Endodermal cell (in vitro differentiated cells): ENCODE measurements around the gene PLXNA2. TPM values are rescaled to one million over a fixed set of nuclear protein-coding genes. Genes with fewer than 3 reads are reported as not detected.

Experiments used
- DNase-seq: peaks from one replicate; pipeline ENCODE4 v3.0.0-alpha.2; 2017
- H3K27ac ChIP-seq: 2 replicates; pipeline ENCODE4 v1.5.1; 2013; ENCODE audit warnings: mild to moderate bottlenecking, low read depth, low read length, moderate library complexity
- H3K27me3 ChIP-seq: 2 replicates; pipeline ENCODE4 v1.6.1; 2013; ENCODE audit warnings: mild to moderate bottlenecking, low read length, moderate library complexity; ENCODE audit not compliant: insufficient read depth, control insufficient read depth, poor library complexity, severe bottlenecking
- H3K36me3 ChIP-seq: 2 replicates; pipeline ENCODE4 v1.7.0; 2013; ENCODE audit warnings: mild to moderate bottlenecking, low read length, moderate library complexity; ENCODE audit not compliant: control insufficient read depth, insufficient read depth
- H3K4me1 ChIP-seq: one replicate; pipeline ENCODE4 v1.7.0; 2013; ENCODE audit warnings: low read length; ENCODE audit not compliant: control insufficient read depth, insufficient read depth
- H3K4me3 ChIP-seq: 2 replicates; pipeline ENCODE4 v1.5.1; 2013; ENCODE audit warnings: mild to moderate bottlenecking, low read length, moderate library complexity
- H3K9ac ChIP-seq: 2 replicates; pipeline ENCODE4 v1.6.1; 2013; ENCODE audit warnings: mild to moderate bottlenecking, low read length, moderate library complexity; ENCODE audit not compliant: poor library complexity, severe bottlenecking; ENCODE audit errors: extremely low read depth
- H3K9me3 ChIP-seq: 2 replicates; pipeline ENCODE4 v1.6.1; 2013; ENCODE audit warnings: mild to moderate bottlenecking, low read length, moderate library complexity; ENCODE audit not compliant: control insufficient read depth
- H3K27ac Mint-ChIP-seq: 2 replicates; pipeline ENCODE4 v1.8.0; 2020; ENCODE audit warnings: mixed read lengths
- H3K27me3 Mint-ChIP-seq: 2 replicates; pipeline ENCODE4 v1.8.0; 2021; ENCODE audit warnings: mild to moderate bottlenecking, mixed read lengths; ENCODE audit not compliant: insufficient read depth
- H3K36me3 Mint-ChIP-seq: 2 replicates; pipeline ENCODE4 v1.8.0; 2020; ENCODE audit warnings: low read depth, mixed read lengths
- H3K4me1 Mint-ChIP-seq: 2 replicates; pipeline ENCODE4 v1.8.0; 2020; ENCODE audit warnings: mixed read lengths
- H3K4me3 Mint-ChIP-seq: 2 replicates; pipeline ENCODE4 v1.8.0; 2020; ENCODE audit warnings: mild to moderate bottlenecking, moderate library complexity, mixed read lengths
- H3K9me3 Mint-ChIP-seq: 2 replicates; pipeline ENCODE4 v1.8.0; 2020; ENCODE audit warnings: mild to moderate bottlenecking, mixed read lengths
- WGBS, 2 experiments: methylation state at CpG; one replicate each; pipeline versions ENCODE4 v1.1.5 to v1.1.7; 2013; ENCODE audit warnings: missing lambda C conversion rate in 2 of 2, mixed read lengths in 1 of 2; ENCODE audit not compliant: insufficient coverage in 1 of 2, insufficient read length in 1 of 2; 5-methylcytosine and 5-hydroxymethylcytosine counted together
- total RNA-seq, 2 donors: library from RNA; stranded (reverse); fragmentation: NEBNext Ultra II Directional in 1 of 2; extraction: Animal tissue kit (Norgen Biotek cat#: 25700) in 1 of 2; gene quantifications; 2 replicates in 1 of 2; 3 replicates in 1 of 2; pipeline ENCODE4 v1.2.1, GENCODE V29; 2021
- TF ChIP-seq, protein P1 (sequence below): fragments of 200-600 bp; sonication (generic); conservative IDR thresholded peaks from 2 replicates; pipeline ENCODE4 v1.5.0; 2021; ENCODE audit warnings: antibody characterized with exemption, mild to moderate bottlenecking

PLXNA2 gene
- total RNA-seq, 2 donors from 2014 or later, result 61.2 to 86.1 TPM

DNA sequence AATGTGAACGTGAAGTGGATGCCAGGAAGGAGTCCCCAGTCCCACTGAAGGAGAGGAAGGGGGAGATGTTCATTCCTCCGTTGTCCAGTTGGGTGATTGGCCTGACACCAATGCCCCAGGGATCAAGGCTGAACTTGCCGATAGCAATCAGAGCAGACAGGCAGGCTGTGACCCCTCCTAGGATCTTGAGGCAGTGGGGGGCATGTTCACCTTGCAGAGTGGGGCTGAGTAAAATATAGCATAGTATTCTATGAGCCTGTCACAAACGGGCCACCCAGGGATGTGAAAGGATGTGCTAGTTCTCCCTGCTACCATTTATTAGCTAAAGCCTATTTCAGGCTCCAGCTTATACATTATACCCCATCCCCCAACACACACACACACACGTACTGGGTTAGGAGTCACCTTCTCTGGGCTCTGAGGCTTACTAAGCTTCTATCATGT is 252.6 kb downstream of the PLXNA2 start:
- 89 to 94% methylated on average over 2 to 5 of the region's 5 CpGs for WGBS, 2 experiments
- Histone ChIP-seq H3K27ac (no peak overlapping the region), H3K9me3 (no peaks in the 10 kb centered on the region), H3K4me1 (no peaks in the 10 kb centered on the region), H3K27me3 (no peaks in the 10 kb centered on the region), H3K4me3 (no peak overlapping the region), H3K9ac (no peak overlapping the region), H3K36me3 (no peaks in the 10 kb centered on the region)
- Mint-ChIP-seq H3K36me3 (no peaks in the 10 kb centered on the region), H3K4me1 (no peaks in the 10 kb centered on the region), H3K9me3 (peaks cover 3% of the 10 kb centered on the region), H3K27me3 (peaks cover 18% of the 10 kb centered on the region), H3K27ac (no peak overlapping the region), H3K4me3 (no peak overlapping the region)
- TF ChIP-seq, protein P1, sequence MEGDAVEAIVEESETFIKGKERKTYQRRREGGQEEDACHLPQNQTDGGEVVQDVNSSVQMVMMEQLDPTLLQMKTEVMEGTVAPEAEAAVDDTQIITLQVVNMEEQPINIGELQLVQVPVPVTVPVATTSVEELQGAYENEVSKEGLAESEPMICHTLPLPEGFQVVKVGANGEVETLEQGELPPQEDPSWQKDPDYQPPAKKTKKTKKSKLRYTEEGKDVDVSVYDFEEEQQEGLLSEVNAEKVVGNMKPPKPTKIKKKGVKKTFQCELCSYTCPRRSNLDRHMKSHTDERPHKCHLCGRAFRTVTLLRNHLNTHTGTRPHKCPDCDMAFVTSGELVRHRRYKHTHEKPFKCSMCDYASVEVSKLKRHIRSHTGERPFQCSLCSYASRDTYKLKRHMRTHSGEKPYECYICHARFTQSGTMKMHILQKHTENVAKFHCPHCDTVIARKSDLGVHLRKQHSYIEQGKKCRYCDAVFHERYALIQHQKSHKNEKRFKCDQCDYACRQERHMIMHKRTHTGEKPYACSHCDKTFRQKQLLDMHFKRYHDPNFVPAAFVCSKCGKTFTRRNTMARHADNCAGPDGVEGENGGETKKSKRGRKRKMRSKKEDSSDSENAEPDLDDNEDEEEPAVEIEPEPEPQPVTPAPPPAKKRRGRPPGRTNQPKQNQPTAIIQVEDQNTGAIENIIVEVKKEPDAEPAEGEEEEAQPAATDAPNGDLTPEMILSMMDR, result no peak
- peak; percentile 34 for DNase-seq

DNA sequence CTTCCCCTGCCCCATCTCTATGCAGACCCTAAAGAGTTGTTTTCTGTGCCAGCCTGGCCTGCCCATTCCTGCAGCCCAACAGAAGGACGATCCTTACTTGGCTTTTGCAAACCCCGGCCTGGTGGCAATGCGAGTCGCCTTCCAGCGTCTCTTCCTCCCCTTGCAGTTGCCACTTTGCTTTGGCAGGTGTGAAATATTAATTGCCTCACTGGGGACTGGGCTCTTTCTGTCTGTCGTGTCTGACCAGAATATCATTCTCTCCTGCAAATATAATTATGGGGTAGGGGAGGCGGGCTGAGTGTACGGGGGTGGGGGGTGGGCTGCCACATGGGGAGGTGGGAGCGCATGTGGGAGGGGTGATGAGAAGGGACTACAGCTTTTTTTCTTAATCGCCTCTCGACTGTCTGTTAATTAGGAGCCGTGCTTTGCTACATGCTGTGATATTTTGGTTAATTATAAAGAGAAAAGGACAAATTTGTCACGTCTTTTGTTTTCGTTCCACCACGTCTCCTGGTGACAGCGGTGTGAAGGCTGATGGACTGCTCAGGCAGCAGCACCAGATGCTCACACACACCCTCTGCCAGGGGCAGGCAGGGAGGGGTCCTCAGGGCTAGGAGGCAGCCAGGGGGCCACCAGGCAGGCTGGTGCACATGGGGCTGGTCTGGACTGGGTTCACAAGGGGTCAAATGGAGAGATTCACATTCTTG is 253.2 kb downstream of the PLXNA2 start:
- 90 to 93% methylated on average over 9 to 15 of the region's 16 CpGs for WGBS, 2 experiments
- H3K27me3 Mint-ChIP-seq, result peaks cover 16% of the 10 kb centered on the region
- peaks cover 3% of the 10 kb centered on the region for H3K9me3 Mint-ChIP-seq

GRCh38 chr1:207990455-207990854 is 253.7 kb downstream of the PLXNA2 start:
- no peaks in the 10 kb centered on the region for H3K4me1 ChIP-seq
- Mint-ChIP-seq H3K4me3 (no peak overlapping the region), H3K27ac (no peak overlapping the region), H3K9me3 (peaks cover 3% of the 10 kb centered on the region), H3K36me3 (no peaks in the 10 kb centered on the region), H3K4me1 (no peaks in the 10 kb centered on the region), H3K27me3 (peaks cover 13% of the 10 kb centered on the region)
- no peaks in the 10 kb centered on the region for H3K9me3 ChIP-seq
- H3K36me3 ChIP-seq, result no peaks in the 10 kb centered on the region
- TF ChIP-seq, protein P1, result no peak
- no peak overlapping the region for H3K4me3 ChIP-seq
- no peak overlapping the region for H3K9ac ChIP-seq
- 92 to 95% methylated on average over 3 to 5 of the region's 5 CpGs for WGBS, 2 experiments
- peak; percentile 25 for DNase-seq
- H3K27me3 ChIP-seq, result no peaks in the 10 kb centered on the region
- H3K27ac ChIP-seq, result no peak overlapping the region

More for the DNA sequence above, 253.2 kb downstream of the PLXNA2 start:
- Histone ChIP-seq H3K27ac (peak overlapping the region; percentile 38), H3K9me3 (no peaks in the 10 kb centered on the region), H3K4me1 (no peaks in the 10 kb centered on the region), H3K9ac (no peak overlapping the region), H3K4me3 (no peak overlapping the region), H3K36me3 (no peaks in the 10 kb centered on the region), H3K27me3 (no peaks in the 10 kb centered on the region)
- H3K4me3 Mint-ChIP-seq, result no peak overlapping the region
- no peaks in the 10 kb centered on the region for H3K4me1 Mint-ChIP-seq
- no peaks in the 10 kb centered on the region for H3K36me3 Mint-ChIP-seq
- peak; percentile 26 for DNase-seq
- TF ChIP-seq, protein P1, result no peak
- no peak overlapping the region for H3K27ac Mint-ChIP-seq
